HepG2 (cell line): ENCODE data around the gene TJP1. TPM values are rescaled to one million over a fixed set of nuclear protein-coding genes. Genes with fewer than 3 reads are reported as not detected.

Source experiments
- ATAC-seq: fragments of 200-7000 bp; cut with Tn5 transposase; 3 replicates; pipeline ENCODE4 v1.9.1; 2020; ENCODE audit warnings: mild to moderate bottlenecking, moderate library complexity
- BruUV-seq: library from RNA; stranded (reverse); fragments of 400-500 nt; replicated peaks from 2 replicates; lab custom pipeline; 2021; lab: Mats Ljungman, UMichigan
- CTCF ChIA-PET: fragments of 300-600 bp; formaldehyde crosslinking; extraction: SDS; loops from one replicate; lab custom pipeline; 2021; ENCODE audit warnings: low total read pairs, inconsistent platforms, low intra/inter-chr PET ratio; lab: Yijun Ruan, JAX
- POLR2A ChIA-PET: fragments of 350-600 bp; sonication (Branson Sonifier 250); formaldehyde crosslinking; loops from one replicate; lab custom pipeline; 2020; ENCODE audit warnings: antibody characterized with exemption, inconsistent platforms; lab: Yijun Ruan, JAX
- DNase-seq: peaks from one replicate; pipeline ENCODE4 v3.0.0-alpha.2; 2015; ENCODE audit warnings: low spot score
- FAIRE-seq: peaks from 3 replicates; lab custom pipeline; 2011; peaks lifted over from hg19 to GRCh38; lab: Jason Lieb, UNC
- H2AFZ ChIP-seq: one replicate; pipeline ENCODE4 v1.6.1; 2011; ENCODE audit warnings: low read length, inconsistent platforms
- H3K27ac ChIP-seq: fragments of 300-600 bp; 3 replicates; pipeline ENCODE4 v1.8.0; 2011; ENCODE audit warnings: mixed run types, mild to moderate bottlenecking, mixed read lengths, low read length, inconsistent platforms; ENCODE audit not compliant: insufficient read depth; ENCODE audit errors: extremely low read length
- H3K27me3 ChIP-seq, 2 experiments: fragments of 200-600 bp in 1 of 2; 2 replicates in 1 of 2; 3 replicates in 1 of 2; pipeline versions ENCODE4 v1.6.0 to v1.8.0; 2011; ENCODE audit warnings: low read length in 2 of 2, mild to moderate bottlenecking in 2 of 2, moderate library complexity in 2 of 2, inconsistent platforms in 1 of 2; ENCODE audit not compliant: insufficient read depth in 2 of 2, control insufficient read depth in 1 of 2
- H3K36me3 ChIP-seq, 2 experiments: fragments of 200-600 bp in 1 of 2; replicated peaks in 1 of 2; 2 replicates in 1 of 2; 3 replicates in 1 of 2; pipeline versions ENCODE4 v1.5.1 to v1.8.0; 2011; ENCODE audit warnings: low read length in 2 of 2, inconsistent platforms in 1 of 2; ENCODE audit not compliant: insufficient read depth in 2 of 2, control insufficient read depth in 1 of 2
- H3K4me1 ChIP-seq: 2 replicates; pipeline ENCODE4 v1.5.1; 2012; ENCODE audit warnings: low read length, inconsistent platforms; ENCODE audit not compliant: insufficient read depth
- H3K4me2 ChIP-seq: 2 replicates; pipeline ENCODE4 v1.6.0; 2011; ENCODE audit warnings: low read depth, low read length, inconsistent platforms
- H3K4me3 ChIP-seq, 3 experiments: fragments of 200-600 bp in 1 of 3; sonication (generic), shearing (Covaris generic) in 1 of 3; replicated peaks in 1 of 3; 2 replicates each; pipeline ENCODE4 v1.5.1; 2011 to 2016; ENCODE audit warnings: low read length in 3 of 3, inconsistent platforms in 2 of 3, low read depth in 2 of 3, mild to moderate bottlenecking in 2 of 3, control low read depth in 1 of 3, mixed read lengths in 1 of 3; ENCODE audit not compliant: insufficient read depth in 1 of 3
- H3K79me2 ChIP-seq: one replicate; pipeline ENCODE4 v1.6.1; 2011; ENCODE audit warnings: low read length, inconsistent platforms; ENCODE audit not compliant: insufficient read depth
- H3K9ac ChIP-seq: 2 replicates; pipeline ENCODE4 v1.6.0; 2011; ENCODE audit warnings: mild to moderate bottlenecking, low read depth, low read length, inconsistent platforms; ENCODE audit not compliant: insufficient read depth
- H3K9me3 ChIP-seq: 2 replicates; pipeline ENCODE4 v1.5.1; 2012; ENCODE audit warnings: mild to moderate bottlenecking, low read length
- H4K20me1 ChIP-seq: 2 replicates; pipeline ENCODE4 v1.6.0; 2011; ENCODE audit warnings: inconsistent platforms, mild to moderate bottlenecking, low read length, moderate library complexity; ENCODE audit not compliant: insufficient read depth
- ARID2 ChIP-seq: sonication (generic); formaldehyde crosslinking; IDR thresholded peaks from 2 replicates; pipeline ENCODE4 v1.8.1; 2022; ENCODE audit warnings: mild to moderate bottlenecking, missing genetic modification reagents, borderline replicate concordance
- ARNT2 ChIP-seq: sonication (generic); formaldehyde crosslinking; IDR thresholded peaks from 2 replicates; pipeline ENCODE4 v1.8.0; 2022; ENCODE audit warnings: mild to moderate bottlenecking, low read depth, missing genetic modification reagents, moderate library complexity
- ATF7 ChIP-seq, 2 experiments: fragments of 450-650 bp in 1 of 2; sonication (generic) in 1 of 2; formaldehyde crosslinking in 1 of 2; IDR thresholded peaks; 2 replicates each; pipeline versions ENCODE4 v1.4.0 to v1.6.1; 2016 to 2020; ENCODE audit warnings: antibody characterized with exemption in 1 of 2, mild to moderate bottlenecking in 1 of 2, missing genetic modification reagents in 1 of 2
- EEA1 ChIP-seq: sonication (generic); formaldehyde crosslinking; IDR thresholded peaks from 2 replicates; pipeline ENCODE4 v1.5.1; 2020; ENCODE audit warnings: mild to moderate bottlenecking, missing genetic modification reagents, borderline replicate concordance
- KDM2A ChIP-seq: sonication (generic); formaldehyde crosslinking; IDR thresholded peaks from 2 replicates; pipeline ENCODE4 v1.4.0; 2020; ENCODE audit warnings: low read depth, missing genetic modification reagents, borderline replicate concordance
- KLF15 ChIP-seq: sonication (generic); formaldehyde crosslinking; IDR thresholded peaks from 2 replicates; pipeline ENCODE4 v1.8.1; 2023; ENCODE audit warnings: borderline replicate concordance, mild to moderate bottlenecking, inconsistent platforms, missing genetic modification reagents, mixed read lengths
- KLF16 ChIP-seq, 2 experiments: sonication (generic) in 1 of 2; formaldehyde crosslinking in 1 of 2; IDR thresholded peaks; 2 replicates each; pipeline versions ENCODE4 v1.6.1 to v1.8.0; 2016 to 2023; ENCODE audit warnings: missing genetic modification reagents in 2 of 2, missing compliant biosample characterization in 1 of 2
- MAFK ChIP-seq, 2 experiments: IDR thresholded peaks in 1 of 2; conservative IDR thresholded peaks in 1 of 2; 2 replicates each; pipeline ENCODE4 v1.6.1; 2011; ENCODE audit warnings: improper control_type of control experiment in 2 of 2, low read length in 2 of 2
- MEIS1 ChIP-seq: sonication (generic); formaldehyde crosslinking; IDR thresholded peaks from 2 replicates; pipeline ENCODE4 v1.9.0; 2021; ENCODE audit warnings: mild to moderate bottlenecking, missing genetic modification reagents, moderate library complexity, borderline replicate concordance
- MYNN ChIP-seq: sonication (generic); formaldehyde crosslinking; IDR thresholded peaks from 2 replicates; pipeline ENCODE4 v1.4.0; 2020; ENCODE audit warnings: mild to moderate bottlenecking, low read depth, missing genetic modification reagents
- NFATC3 ChIP-seq: sonication (generic); formaldehyde crosslinking; IDR thresholded peaks from 2 replicates; pipeline ENCODE4 v1.5.1; 2020; ENCODE audit warnings: mild to moderate bottlenecking, missing genetic modification reagents
- NFE2L2 ChIP-seq: fragments of 150-350 bp; IDR thresholded peaks from 2 replicates; pipeline ENCODE4 v1.6.1; 2014; ENCODE audit warnings: low read length
- TFE3 ChIP-seq: IDR thresholded peaks from 2 replicates; pipeline ENCODE4 v1.6.1; 2016
- THAP11 ChIP-seq: IDR thresholded peaks from 2 replicates; pipeline ENCODE4 v1.6.1; 2016; ENCODE audit warnings: missing biosample characterization, missing genetic modification reagents
- ZNF207 ChIP-seq: fragments of 450-650 bp; IDR thresholded peaks from 2 replicates; pipeline ENCODE4 v1.6.1; 2016; ENCODE audit warnings: antibody characterized with exemption, borderline replicate concordance
- ZNF556 ChIP-seq: sonication (generic); formaldehyde crosslinking; IDR thresholded peaks from 2 replicates; pipeline ENCODE4 v1.4.0; 2020; ENCODE audit warnings: mild to moderate bottlenecking, missing genetic modification reagents, borderline replicate concordance
- ZNF580 ChIP-seq: IDR thresholded peaks from 2 replicates; pipeline ENCODE4 v1.6.1; 2016; ENCODE audit warnings: low read depth, borderline replicate concordance
- ZNF761 ChIP-seq: sonication (generic); formaldehyde crosslinking; conservative IDR thresholded peaks from 2 replicates; pipeline ENCODE4 v1.4.0; 2020; ENCODE audit warnings: mild to moderate bottlenecking, missing genetic modification reagents
- WGBS: methylation state at CpG from one replicate; pipeline ENCODE4 v1.1.6; 2017; ENCODE audit warnings: low lambda C conversion rate; 5-methylcytosine and 5-hydroxymethylcytosine counted together
- in situ Hi-C: cut with HindIII; loops from 2 replicates; pipeline ENCODE4 v1.10.0; 2017; ENCODE audit warnings: low pct_unique_long_range_greater_than_20kb; ENCODE audit not compliant: extremely low pct_ligation_motif_present
- intact Hi-C: fragments of 100-400 bp; cut with micrococcal nuclease; formaldehyde crosslinking; loops from one replicate; pipeline ENCODE4 v1.10.0; 2022; ENCODE audit not compliant: unreplicated experiment
- polyA plus RNA-seq, 8 experiments: library from polyadenylated mRNA; depleted of rRNA in 3 of 8; stranded (reverse) in 7 of 8; unstranded in 1 of 8; fragments of >200 nt; fragmentation: Illumina TruSeq in 4 of 8; extraction: Trizol in 4 of 8; gene quantifications; 2 replicates each; pipeline versions ENCODE4 v1.2.1 to v1.2.3, GENCODE V29; 2011 to 2016; ENCODE audit warnings: low read depth in 4 of 8, missing spikeins in 1 of 8, mixed read lengths in 1 of 8; ENCODE audit not compliant: insufficient read depth in 1 of 8
- total RNA-seq, 5 experiments: library from RNA; depleted of rRNA; stranded (reverse); fragments of >200 nt; fragmentation: Illumina TruSeq; extraction: Trizol; gene quantifications; 2 replicates each; pipeline ENCODE4 v1.2.3, GENCODE V29; 2016; ENCODE audit warnings: low read depth in 1 of 5

Gene TJP1
- total and polyA plus RNA-seq, 2 of the 13 experiments (the other 11 are each of a cell fraction or from before 2014, with no cell fraction given), result 25.9 to 27.1 TPM

GRCh38 chr15:29670266-29670665, 152.0 kb downstream of the TJP1 start (continued):
- TF ChIP-seq ZNF556 (no peak), NFATC3 (CRISPR knock-in tag) (no peak), MYNN (CRISPR knock-in tag) (no peak), KDM2A (no peak)

GRCh38 chr15:29669823-29670222, 152.4 kb downstream of the TJP1 start:
- Histone ChIP-seq H3K27me3 (peaks cover 0 to 3% of the 10 kb centered on the region in 2 experiments; a peak in 1 of 5 replicates), H2AFZ (no peak overlapping the region), H4K20me1 (no peaks in the 10 kb centered on the region), H3K9ac (no peak overlapping the region), H3K27ac (no peak overlapping the region), H3K9me3 (no peaks in the 10 kb centered on the region), H3K79me2 (no peaks in the 10 kb centered on the region), H3K36me3 (no peaks in the 10 kb centered on the region), H3K4me2 (no peak overlapping the region), H3K4me3 (no peak overlapping the region), H3K4me1 (peaks cover 15% of the 10 kb centered on the region)
- POLR2A ChIA-PET, result no interaction called here
- DNase-seq, result no peak
- ATAC-seq, result no peak
- intact Hi-C loops, result loop anchor here (2.0 to 10.0 kb wide), 4 partner anchors 67 to 405 kb away; partner anchors contain the start of gene TJP1
- WGBS, result 67% methylated on average over 5 of the region's 9 CpGs
- no TSS peak for BruUV-seq
- in situ Hi-C loops, result loop anchor here (5.0 to 25.0 kb wide), 2 partner anchors 252 to 392 kb away; no protein-coding TSS in a partner anchor
- FAIRE-seq, result no peak
- CTCF ChIA-PET, result interaction anchor here (2.5 kb wide), 1 partner anchor 256 kb away, joined by 42 read pairs; no protein-coding TSS in a partner anchor
- TF ChIP-seq NFE2L2 (no peak), ZNF207 (no peak), ARID2 (CRISPR knock-in tag) (no peak), KLF15 (no peak), ATF7 (IDR thresholded peaks at IDR 0.05) (no peak), ATF7 (CRISPR knock-in tag; IDR thresholded peaks at IDR 0.05) (no peak), MAFK (conservative IDR thresholded peaks at IDR 0.05 in 1 of 2, IDR thresholded peaks at IDR 0.05 in 1 of 2; ENCODE audit: low read length in 2 of 2) (no peak), ZNF580 (CRISPR knock-in tag) (no peak), EEA1 (CRISPR knock-in tag) (no peak), TFE3 (no peak), ZNF761 (CRISPR knock-in tag) (no peak), THAP11 (no peak), ARNT2 (CRISPR knock-in tag) (no peak), MEIS1 (CRISPR knock-in tag) (no peak), KLF16 (CRISPR knock-in tag; IDR thresholded peaks at IDR 0.05) (no peak)
